Transverse colon (tissue), 4 donors: ENCODE measurements around the gene AQR. TPM values are rescaled to one million over a fixed set of nuclear protein-coding genes. Genes with fewer than 3 reads are reported as not detected.

Experiments
- DNase-seq: peaks from one replicate; pipeline ENCODE4 v3.0.0-alpha.2; 2019
- H3K27ac ChIP-seq, 4 donors: fragments of 200-600 bp; sonication (generic); 2 replicates each; pipeline ENCODE4 v1.5.1; 2016 to 2018; ENCODE audit warnings: inconsistent platforms in 4 of 4
- H3K27me3 ChIP-seq: fragments of 200-600 bp; sonication (generic); 2 replicates; pipeline ENCODE4 v1.5.1; 2017; ENCODE audit warnings: inconsistent platforms
- H3K36me3 ChIP-seq, 4 donors: fragments of 200-600 bp; sonication (generic); 2 replicates each; pipeline ENCODE4 v1.5.1; 2017 to 2019; ENCODE audit warnings: inconsistent platforms in 4 of 4
- H3K4me1 ChIP-seq, 4 donors: fragments of 200-600 bp; sonication (generic); 2 replicates each; pipeline ENCODE4 v1.5.1; 2017 to 2020; ENCODE audit warnings: inconsistent platforms in 4 of 4
- H3K4me3 ChIP-seq, 4 donors: fragments of 200-600 bp; sonication (generic); 1 replicate in 1 of 4; 2 replicates in 3 of 4; pipeline versions ENCODE4 v1.5.1 to v1.6.1; 2017 to 2019; ENCODE audit warnings: inconsistent platforms in 4 of 4
- H3K9me3 ChIP-seq, 2 donors: fragments of 200-600 bp; sonication (generic); 2 replicates each; pipeline ENCODE4 v1.5.1; 2017 to 2019; ENCODE audit warnings: inconsistent platforms in 2 of 2
- EP300 ChIP-seq: sonication (generic); formaldehyde crosslinking; IDR thresholded peaks from one replicate; pipeline ENCODE4 v1.6.1; 2017; ENCODE audit warnings: antibody characterized with exemption, low read depth
- POLR2A ChIP-seq: fragments of 450-650 bp; IDR thresholded peaks from one replicate; pipeline ENCODE4 v1.6.1; 2016; ENCODE audit warnings: antibody characterized with exemption, mild to moderate bottlenecking, moderate library complexity
- POLR2AphosphoS5 ChIP-seq, 3 donors: sonication (generic); formaldehyde crosslinking; IDR thresholded peaks; one replicate each; pipeline ENCODE4 v1.6.1; 2016; ENCODE audit warnings: antibody characterized with exemption in 3 of 3
- WGBS, 2 donors: methylation state at CpG; one replicate each; pipeline ENCODE4 v1.1.5; 2018; ENCODE audit warnings: low coverage in 1 of 2; 5-methylcytosine and 5-hydroxymethylcytosine counted together
- in situ Hi-C, 4 donors: fragments of 200-750 bp; cut with MboI; loops; one replicate each; pipeline versions ENCODE4 v1.15.0 to v1.15.1; 2017; ENCODE audit warnings: low sequenced_read_pairs in 3 of 4, low pct_ligation_motif_present in 1 of 4, low pct_unique_long_range_greater_than_20kb in 1 of 4
- intact Hi-C: fragments of 100-400 bp; cut with DNase I; formaldehyde crosslinking; loops from one replicate; pipeline ENCODE4 v1.15.1; 2023; ENCODE audit warnings: low total_unique reads
- total RNA-seq, 4 donors: library from RNA; depleted of rRNA; stranded (reverse); fragments of >200 nt; gene quantifications; one replicate each; pipeline ENCODE4 v1.1.0, GENCODE V29; 2016
- TF ChIP-seq, protein P1 (sequence below), 5 experiments: fragments of 200-600 bp in 3 of 5; fragments of 450-650 bp in 2 of 5; sonication (generic) in 3 of 5; IDR thresholded peaks; 1 replicate in 2 of 5; 2 replicates in 3 of 5; pipeline ENCODE4 v1.5.1; 2016 to 2017; ENCODE audit warnings: antibody characterized with exemption in 5 of 5, inconsistent platforms in 3 of 5, mild to moderate bottlenecking in 2 of 5, moderate library complexity in 1 of 5

The AQR gene
- total RNA-seq, 4 donors from 2014 or later = 13.8 to 25.7 (median 23.5) TPM

DNA sequence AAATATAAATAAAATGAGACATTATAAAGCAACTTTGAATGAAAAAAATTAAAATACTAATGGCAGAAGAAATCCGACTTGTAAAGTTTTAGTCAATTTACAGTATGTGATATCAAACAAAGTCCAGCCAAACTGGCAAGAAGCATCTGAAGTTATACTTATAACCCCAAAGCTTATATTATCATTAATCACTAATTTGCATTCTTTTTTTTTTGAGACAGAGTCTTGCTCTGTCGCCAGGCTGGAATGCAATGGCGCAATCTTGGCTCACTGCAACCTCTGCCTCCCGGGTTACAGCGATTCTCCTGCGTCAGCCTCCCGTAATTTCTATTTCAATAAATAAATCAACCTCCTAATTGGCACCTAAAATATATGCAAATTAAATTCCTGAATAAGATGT, 80.1 kb downstream of the AQR start:
- 90 to 92% methylated on average over 7 of the region's 7 CpGs for WGBS, 2 donors
- H3K27me3 ChIP-seq = no peaks in the 10 kb centered on the region
- H3K27ac ChIP-seq = no peak overlapping the region
- intact Hi-C loops (no loop called here), in situ Hi-C loops (loop anchor here in 1 of 4 donors (10.0 kb wide), 1 partner anchor 55 kb away; no protein-coding TSS in a partner anchor)
- no peak overlapping the region for H3K4me3 ChIP-seq
- DNase-seq = no peak
- H3K9me3 ChIP-seq = peaks cover 0 to 17% of the 10 kb centered on the region in 2 donors
- H3K36me3 ChIP-seq = peaks cover 0 to 84% (median 31%) of the 10 kb centered on the region in 4 donors
- TF ChIP-seq EP300 = no peak
- TF ChIP-seq POLR2A = no peak
- TF ChIP-seq, protein P1, sequence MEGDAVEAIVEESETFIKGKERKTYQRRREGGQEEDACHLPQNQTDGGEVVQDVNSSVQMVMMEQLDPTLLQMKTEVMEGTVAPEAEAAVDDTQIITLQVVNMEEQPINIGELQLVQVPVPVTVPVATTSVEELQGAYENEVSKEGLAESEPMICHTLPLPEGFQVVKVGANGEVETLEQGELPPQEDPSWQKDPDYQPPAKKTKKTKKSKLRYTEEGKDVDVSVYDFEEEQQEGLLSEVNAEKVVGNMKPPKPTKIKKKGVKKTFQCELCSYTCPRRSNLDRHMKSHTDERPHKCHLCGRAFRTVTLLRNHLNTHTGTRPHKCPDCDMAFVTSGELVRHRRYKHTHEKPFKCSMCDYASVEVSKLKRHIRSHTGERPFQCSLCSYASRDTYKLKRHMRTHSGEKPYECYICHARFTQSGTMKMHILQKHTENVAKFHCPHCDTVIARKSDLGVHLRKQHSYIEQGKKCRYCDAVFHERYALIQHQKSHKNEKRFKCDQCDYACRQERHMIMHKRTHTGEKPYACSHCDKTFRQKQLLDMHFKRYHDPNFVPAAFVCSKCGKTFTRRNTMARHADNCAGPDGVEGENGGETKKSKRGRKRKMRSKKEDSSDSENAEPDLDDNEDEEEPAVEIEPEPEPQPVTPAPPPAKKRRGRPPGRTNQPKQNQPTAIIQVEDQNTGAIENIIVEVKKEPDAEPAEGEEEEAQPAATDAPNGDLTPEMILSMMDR (IDR thresholded peaks at IDR 0.05) = no peak
- TF ChIP-seq POLR2AphosphoS5 (IDR thresholded peaks at IDR 0.05) = no peak
- H3K4me1 ChIP-seq = no peaks in the 10 kb centered on the region

DNA sequence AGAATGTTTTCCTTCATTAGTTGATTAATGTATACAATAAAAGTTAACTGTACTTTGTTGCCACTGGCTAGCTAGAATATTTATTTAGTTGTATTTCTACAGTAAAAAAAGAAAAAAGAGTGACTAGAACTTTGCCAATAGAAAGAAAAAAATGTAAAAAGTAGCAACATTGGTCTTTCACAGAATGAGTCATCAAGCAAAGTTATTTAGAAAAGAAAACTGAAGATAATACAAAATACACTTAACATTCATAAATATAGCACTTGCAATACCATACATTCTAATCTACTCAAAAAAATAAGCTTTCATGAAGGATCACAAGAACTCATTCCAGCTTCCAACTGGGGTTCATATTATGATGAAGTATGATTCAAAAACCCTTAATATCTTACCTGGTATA, 83.4 kb downstream of the AQR start:
- TF ChIP-seq EP300 (no peak), POLR2AphosphoS5 (IDR thresholded peaks at IDR 0.05) (no peak), POLR2A (no peak)
- TF ChIP-seq, protein P1 (IDR thresholded peaks at IDR 0.05) = no peak
- in situ Hi-C loops (loop anchor here in 1 of 4 donors (10.0 kb wide), 1 partner anchor 59 kb away; no protein-coding TSS in a partner anchor), intact Hi-C loops (no loop called here)
- Histone ChIP-seq H3K4me3 (no peak overlapping the region), H3K4me1 (no peaks in the 10 kb centered on the region), H3K36me3 (peaks cover 0 to 83% (median 32%) of the 10 kb centered on the region in 4 donors), H3K9me3 (no peaks in the 10 kb centered on the region), H3K27ac (no peak overlapping the region), H3K27me3 (no peaks in the 10 kb centered on the region)
- no peak for DNase-seq

DNA sequence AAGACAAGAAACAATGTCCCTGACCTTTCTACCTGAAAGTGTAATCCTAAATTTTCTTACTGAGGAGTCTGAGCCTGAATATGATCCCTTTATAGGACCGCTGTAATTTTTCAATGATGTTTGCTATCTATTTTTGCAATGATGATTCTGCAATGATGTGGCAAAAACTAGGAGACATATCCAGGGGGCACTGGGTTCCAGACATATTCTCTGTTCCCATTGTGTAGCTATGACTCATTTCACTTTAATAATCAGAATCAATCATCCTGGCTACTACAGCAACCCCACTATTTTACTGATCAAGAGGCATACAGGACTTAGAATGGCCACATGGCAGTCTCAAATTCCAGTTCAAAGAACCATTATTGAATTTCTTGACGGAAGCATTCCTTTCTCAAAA, 85.9 kb downstream of the AQR start:
- WGBS, 2 donors = 97 to 100% methylated on average over 2 of the region's 2 CpGs
- no peak overlapping the region for H3K4me3 ChIP-seq
- TF ChIP-seq, protein P1 (IDR thresholded peaks at IDR 0.05) = no peak
- TF ChIP-seq POLR2A (no peak), POLR2AphosphoS5 (IDR thresholded peaks at IDR 0.05) (no peak), EP300 (no peak)
- intact Hi-C loops (no loop called here), in situ Hi-C loops (loop anchor here in 1 of 4 donors (10.0 kb wide), 1 partner anchor 61 kb away; no protein-coding TSS in a partner anchor)
- DNase-seq = no peak
- no peaks in the 10 kb centered on the region for H3K4me1 ChIP-seq
- H3K36me3 ChIP-seq = peaks cover 0 to 81% (median 32%) of the 10 kb centered on the region in 4 donors
- no peak overlapping the region for H3K27ac ChIP-seq
- H3K9me3 ChIP-seq = no peaks in the 10 kb centered on the region
- H3K27me3 ChIP-seq = no peaks in the 10 kb centered on the region

DNA sequence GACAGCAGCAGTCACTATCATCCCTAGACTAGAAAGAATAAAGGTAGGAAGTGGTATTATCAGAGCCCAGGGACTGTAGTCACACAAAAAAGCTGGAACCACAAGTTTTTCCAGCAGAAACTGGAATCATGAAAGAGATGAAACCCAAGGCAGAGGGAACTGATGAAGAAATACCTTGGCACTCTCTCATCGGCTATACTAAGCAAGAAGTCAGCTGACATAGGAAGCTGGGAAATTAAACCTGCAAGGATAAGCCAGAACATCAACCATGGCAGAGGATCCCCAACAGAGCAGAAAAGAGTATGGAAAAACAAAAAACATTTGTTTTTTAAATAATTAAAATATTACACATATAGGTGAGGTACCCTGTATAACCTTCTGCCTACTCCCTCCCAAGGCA, 86.5 kb downstream of the AQR start:
- in situ Hi-C loops (loop anchor here in 1 of 4 donors (10.0 kb wide), 1 partner anchor 62 kb away; no protein-coding TSS in a partner anchor), intact Hi-C loops (no loop called here)
- Histone ChIP-seq H3K4me1 (no peaks in the 10 kb centered on the region), H3K27me3 (no peaks in the 10 kb centered on the region), H3K27ac (no peak overlapping the region), H3K36me3 (peaks cover 0 to 76% (median 29%) of the 10 kb centered on the region in 4 donors), H3K4me3 (no peak overlapping the region), H3K9me3 (no peaks in the 10 kb centered on the region)
- TF ChIP-seq POLR2A = no peak
- TF ChIP-seq EP300 = no peak
- TF ChIP-seq POLR2AphosphoS5 (IDR thresholded peaks at IDR 0.05) = no peak
- TF ChIP-seq, protein P1 (IDR thresholded peaks at IDR 0.05) = no peak
- 100% methylated on average over 1 of the region's 1 CpG for WGBS, 2 donors
- no peak for DNase-seq
